Muscle of leg (tissue), 11 donors: ENCODE results near the gene FLVCR1. TPM values are rescaled to one million over a fixed set of nuclear protein-coding genes. Genes with fewer than 3 reads are reported as not detected.

Source experiments
- DNase-seq: peaks from one replicate; pipeline ENCODE4 v3.0.0; 2013
- H3K27ac ChIP-seq: one replicate; pipeline ENCODE4 v1.5.1; 2013; ENCODE audit warnings: mild to moderate bottlenecking, low read length, control low read depth
- H3K27me3 ChIP-seq: one replicate; pipeline ENCODE4 v1.6.1; 2013; ENCODE audit warnings: low read length; ENCODE audit not compliant: control insufficient read depth, insufficient read depth
- H3K36me3 ChIP-seq: one replicate; pipeline ENCODE4 v1.6.1; 2013; ENCODE audit warnings: low read length; ENCODE audit not compliant: control insufficient read depth, insufficient read depth
- H3K4me1 ChIP-seq: one replicate; pipeline ENCODE4 v1.6.1; 2013; ENCODE audit warnings: low read length; ENCODE audit not compliant: control insufficient read depth, insufficient read depth
- H3K4me3 ChIP-seq: one replicate; pipeline ENCODE4 v1.5.1; 2013; ENCODE audit warnings: low read length, control low read depth
- H3K9me3 ChIP-seq: replicated peaks from 2 replicates; pipeline ENCODE4 v1.6.1; 2013; ENCODE audit warnings: low read depth, low read length; ENCODE audit not compliant: control insufficient read depth
- WGBS: methylation state at CpG from one replicate; pipeline ENCODE4 v1.1.5; 2013; ENCODE audit warnings: missing lambda C conversion rate; ENCODE audit not compliant: insufficient coverage; 5-methylcytosine and 5-hydroxymethylcytosine counted together
- polyA plus RNA-seq, 8 donors: library from polyadenylated mRNA; unstranded; fragments of 120-200 nt; gene quantifications; one replicate each; pipeline versions ENCODE4 v1.2.1 to v1.2.3, GENCODE V29; 2013; ENCODE audit warnings: inconsistent platforms in 1 of 8, low replicate concordance in 1 of 8; ENCODE audit not compliant: insufficient read length in 8 of 8, insufficient read depth in 1 of 8
- total RNA-seq: library from RNA; stranded (reverse); fragments of 120-200 nt; gene quantifications from one replicate; pipeline ENCODE4 v1.2.4, GENCODE V29; 2013

FLVCR1 gene
- total and polyA plus RNA-seq, 9 donors, result 5.7 to 8.4 (median 6.1) TPM

DNA sequence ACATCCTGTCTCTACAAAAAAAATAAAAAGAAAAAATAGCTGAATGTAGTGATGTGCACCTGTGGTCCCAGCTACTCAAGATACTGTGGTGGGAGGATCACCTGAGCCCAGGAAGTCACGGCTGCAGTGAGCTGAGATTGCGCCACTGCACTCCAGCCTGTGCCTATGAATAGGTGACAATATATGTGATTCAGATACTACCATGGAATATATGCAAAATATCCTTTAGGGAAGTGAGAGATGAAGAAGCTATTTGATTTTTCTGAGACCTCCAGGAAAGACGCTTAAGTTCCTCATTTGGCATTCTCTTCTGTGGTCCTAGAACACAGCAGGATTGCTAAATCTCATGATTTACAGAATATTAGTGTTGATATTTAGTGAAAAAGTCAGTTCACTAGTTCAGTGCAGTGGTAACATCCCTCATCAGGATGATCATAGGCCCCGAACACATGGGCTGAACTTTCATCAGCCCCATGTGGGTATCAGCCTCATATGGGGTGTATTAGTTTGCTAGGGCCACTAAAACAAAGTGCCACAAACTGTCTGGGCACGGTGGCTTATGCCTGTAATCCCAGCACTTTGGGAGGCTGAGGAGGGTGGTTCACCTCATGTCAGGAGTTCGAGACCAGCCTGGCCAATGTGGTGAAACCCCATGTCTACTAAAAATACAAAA lies 86.3 kb downstream of the FLVCR1 start:
- no peaks in the 10 kb centered on the region for H3K36me3 ChIP-seq
- 83% methylated on average over 1 of the region's 6 CpGs for WGBS

GRCh38 chr1:212945056-212945455 lies 87.0 kb downstream of the FLVCR1 start:
- WGBS, result 83% methylated on average over 2 of the region's 2 CpGs

More for the DNA sequence above, 86.3 kb downstream of the FLVCR1 start:
- Histone ChIP-seq H3K4me3 (no peak overlapping the region), H3K9me3 (peaks cover 7% of the 10 kb centered on the region), H3K27me3 (no peaks in the 10 kb centered on the region), H3K27ac (no peak overlapping the region), H3K4me1 (no peaks in the 10 kb centered on the region)
- no peak for DNase-seq

DNA sequence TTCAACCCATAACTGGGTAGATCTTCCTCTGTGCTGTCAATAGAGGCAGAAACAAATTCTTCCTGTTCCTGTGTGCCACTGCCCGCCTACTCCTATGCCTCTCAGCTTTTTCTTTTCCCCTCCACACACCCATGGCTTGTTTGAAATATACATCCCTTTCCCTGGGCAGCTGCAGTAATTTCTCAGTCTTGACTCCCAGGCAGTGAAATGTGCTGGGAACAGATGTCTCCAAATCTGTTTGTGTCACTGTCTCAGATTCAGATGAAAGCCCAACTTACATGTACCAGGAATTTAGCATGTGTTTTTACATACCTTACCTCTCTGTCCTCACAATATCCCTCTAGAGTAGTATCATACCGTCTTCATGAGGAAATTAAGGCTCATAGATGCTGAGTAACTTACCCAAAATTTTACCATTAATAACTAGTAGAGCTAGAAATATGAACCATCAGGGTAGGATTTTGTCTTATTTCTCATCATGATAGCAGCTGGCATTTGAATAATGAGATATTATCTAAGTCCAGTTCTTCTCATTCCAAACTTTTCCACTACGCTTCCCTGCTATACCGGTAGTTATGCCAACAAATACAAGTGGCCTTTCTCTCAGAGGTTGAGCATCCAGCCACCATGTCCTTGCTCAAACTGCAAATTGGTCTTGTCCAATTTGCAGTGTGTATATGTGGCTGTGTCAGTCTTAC lies 87.5 kb downstream of the FLVCR1 start:
- no peak overlapping the region for H3K4me3 ChIP-seq
- H3K27me3 ChIP-seq, result no peaks in the 10 kb centered on the region
- WGBS, result 91% methylated on average over 2 of the region's 4 CpGs
- H3K36me3 ChIP-seq, result no peaks in the 10 kb centered on the region
- H3K9me3 ChIP-seq, result peaks cover 2% of the 10 kb centered on the region
- H3K4me1 ChIP-seq, result peaks cover 7% of the 10 kb centered on the region
- no peak overlapping the region for H3K27ac ChIP-seq
- DNase-seq, result no peak

More at GRCh38 chr1:212945056-212945455, 87.0 kb downstream of the FLVCR1 start:
- Histone ChIP-seq H3K4me3 (no peak overlapping the region), H3K9me3 (peaks cover 5% of the 10 kb centered on the region), H3K36me3 (no peaks in the 10 kb centered on the region), H3K27ac (no peak overlapping the region), H3K4me1 (peaks cover 6% of the 10 kb centered on the region), H3K27me3 (no peaks in the 10 kb centered on the region)
- DNase-seq, result no peak

DNA sequence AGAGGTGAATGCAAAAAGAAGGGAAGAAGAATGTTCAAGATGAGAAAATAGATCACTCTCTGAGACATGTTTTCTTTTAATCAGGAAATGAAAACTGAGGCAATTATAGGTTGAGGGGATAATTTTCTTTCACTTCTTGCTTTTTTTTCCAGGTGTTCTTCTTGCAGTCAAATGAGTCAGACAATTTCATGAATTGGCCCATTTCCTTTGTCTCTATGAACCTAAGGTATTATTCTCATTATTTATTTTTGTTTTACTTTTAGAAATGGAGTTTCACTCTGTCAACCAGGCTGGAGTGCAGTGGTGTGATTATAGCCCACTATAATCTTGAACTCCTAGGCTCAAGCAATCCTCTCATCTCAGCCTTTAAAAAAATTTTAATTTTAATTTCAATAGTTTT lies 88.8 kb downstream of the FLVCR1 start:
- H3K4me3 ChIP-seq, result no peak overlapping the region
- no peaks in the 10 kb centered on the region for H3K9me3 ChIP-seq
- DNase-seq, result no peak
- no peak overlapping the region for H3K27ac ChIP-seq
- peaks cover 12% of the 10 kb centered on the region for H3K4me1 ChIP-seq
- H3K27me3 ChIP-seq, result peaks cover 3% of the 10 kb centered on the region
- H3K36me3 ChIP-seq, result no peaks in the 10 kb centered on the region

Other genes starting within 250 kb of the FLVCR1 start
- gene ATF3, start 249.5 kb upstream of the FLVCR1 start, total RNA-seq, result 16.4 TPM
- 10 to 100 TPM in 7 of 8 donors, 1 to 10 TPM in 1; 7.1 to 59.1 (median 29.9) TPM for gene ATF3, start 249.5 kb upstream of the FLVCR1 start, polyA plus RNA-seq
- gene BATF3, start 158.4 kb upstream of the FLVCR1 start, total RNA-seq, result 2.3 TPM
- 1 to 10 TPM; 1.5 to 2.2 (median 1.8) TPM for gene BATF3, start 158.4 kb upstream of the FLVCR1 start, polyA plus RNA-seq
- 35.2 TPM for gene NSL1, start 66.5 kb upstream of the FLVCR1 start, total RNA-seq
- gene NSL1, start 66.5 kb upstream of the FLVCR1 start, polyA plus RNA-seq, result 10 to 100 TPM; 26.1 to 34.9 (median 31.1) TPM
- 10.7 TPM for gene TATDN3, start 66.4 kb upstream of the FLVCR1 start, total RNA-seq
- 10 to 100 TPM in 3 of 8 donors, 1 to 10 TPM in 5; 8.6 to 11.9 (median 10.0) TPM for gene TATDN3, start 66.4 kb upstream of the FLVCR1 start, polyA plus RNA-seq
- 0.44 TPM for gene SPATA45, start 10.6 kb upstream of the FLVCR1 start, total RNA-seq
- not detected for gene SPATA45, start 10.6 kb upstream of the FLVCR1 start, polyA plus RNA-seq
- 25.3 TPM for gene VASH2, start 92.3 kb downstream of the FLVCR1 start, total RNA-seq
- gene VASH2, start 92.3 kb downstream of the FLVCR1 start, polyA plus RNA-seq, result 10 to 100 TPM; 31.6 to 81.7 (median 54.5) TPM
- 36.5 TPM for gene ANGEL2, start 157.6 kb downstream of the FLVCR1 start, total RNA-seq
- gene ANGEL2, start 157.6 kb downstream of the FLVCR1 start, polyA plus RNA-seq, result 10 to 100 TPM; 19.1 to 32.6 (median 22.8) TPM
- 25.1 TPM for gene RPS6KC1, start 193.0 kb downstream of the FLVCR1 start, total RNA-seq
- gene RPS6KC1, start 193.0 kb downstream of the FLVCR1 start, polyA plus RNA-seq, result 10 to 100 TPM; 13.1 to 20.4 (median 18.3) TPM